Neural cell (in vitro differentiated cells): ENCODE results near the gene ADGRB2.

Source experiments
- EP300 ChIP-seq: fragments of 450-650 bp; conservative IDR thresholded peaks from 2 replicates; pipeline ENCODE4 v1.6.1; 2014; ENCODE audit warnings: antibody characterized with exemption, mild to moderate bottlenecking, moderate library complexity; ENCODE audit not compliant: poor library complexity, severe bottlenecking
- EZH2 ChIP-seq: fragments of 200-600, 300-800 bp; shearing (Covaris generic), sonication (generic); IDR thresholded peaks from 2 replicates; pipeline ENCODE4 v1.6.1; 2014; ENCODE audit warnings: antibody characterized with exemption, low read length, borderline replicate concordance, mild to moderate bottlenecking; ENCODE audit not compliant: insufficient read depth, poor library complexity, severe bottlenecking
- POLR2AphosphoS5 ChIP-seq: IDR thresholded peaks from 2 replicates; pipeline ENCODE4 v1.6.1; 2012
- RAD21 ChIP-seq: fragments of 450-650 bp; conservative IDR thresholded peaks from 2 replicates; pipeline ENCODE4 v1.6.1; 2014; ENCODE audit warnings: antibody characterized with exemption, mild to moderate bottlenecking, moderate library complexity
- SMC3 ChIP-seq: fragments of 450-650 bp; conservative IDR thresholded peaks from 2 replicates; pipeline ENCODE4 v1.6.1; 2014; ENCODE audit warnings: antibody characterized with exemption, mild to moderate bottlenecking, moderate library complexity; ENCODE audit not compliant: poor library complexity
- TAF1 ChIP-seq: IDR thresholded peaks from 2 replicates; pipeline ENCODE4 v1.6.1; 2012; ENCODE audit warnings: low read depth
- TF ChIP-seq, protein P1 (sequence below): fragments of 450-650 bp; IDR thresholded peaks from 2 replicates; pipeline ENCODE4 v1.5.1; 2014; ENCODE audit warnings: antibody characterized with exemption, mild to moderate bottlenecking, moderate library complexity; ENCODE audit not compliant: poor library complexity, severe bottlenecking
- TF ChIP-seq, protein P2 (sequence below): IDR thresholded peaks from 2 replicates; pipeline ENCODE4 v1.6.1; 2012; ENCODE audit warnings: borderline replicate concordance

- TF ChIP-seq POLR2AphosphoS5 (no peak), EP300 (no peak), SMC3 (no peak), TAF1 (no peak), RAD21 (no peak), EZH2 (no peak)
- TF ChIP-seq, protein P1, sequence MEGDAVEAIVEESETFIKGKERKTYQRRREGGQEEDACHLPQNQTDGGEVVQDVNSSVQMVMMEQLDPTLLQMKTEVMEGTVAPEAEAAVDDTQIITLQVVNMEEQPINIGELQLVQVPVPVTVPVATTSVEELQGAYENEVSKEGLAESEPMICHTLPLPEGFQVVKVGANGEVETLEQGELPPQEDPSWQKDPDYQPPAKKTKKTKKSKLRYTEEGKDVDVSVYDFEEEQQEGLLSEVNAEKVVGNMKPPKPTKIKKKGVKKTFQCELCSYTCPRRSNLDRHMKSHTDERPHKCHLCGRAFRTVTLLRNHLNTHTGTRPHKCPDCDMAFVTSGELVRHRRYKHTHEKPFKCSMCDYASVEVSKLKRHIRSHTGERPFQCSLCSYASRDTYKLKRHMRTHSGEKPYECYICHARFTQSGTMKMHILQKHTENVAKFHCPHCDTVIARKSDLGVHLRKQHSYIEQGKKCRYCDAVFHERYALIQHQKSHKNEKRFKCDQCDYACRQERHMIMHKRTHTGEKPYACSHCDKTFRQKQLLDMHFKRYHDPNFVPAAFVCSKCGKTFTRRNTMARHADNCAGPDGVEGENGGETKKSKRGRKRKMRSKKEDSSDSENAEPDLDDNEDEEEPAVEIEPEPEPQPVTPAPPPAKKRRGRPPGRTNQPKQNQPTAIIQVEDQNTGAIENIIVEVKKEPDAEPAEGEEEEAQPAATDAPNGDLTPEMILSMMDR, result no peak
- TF ChIP-seq, protein P2, sequence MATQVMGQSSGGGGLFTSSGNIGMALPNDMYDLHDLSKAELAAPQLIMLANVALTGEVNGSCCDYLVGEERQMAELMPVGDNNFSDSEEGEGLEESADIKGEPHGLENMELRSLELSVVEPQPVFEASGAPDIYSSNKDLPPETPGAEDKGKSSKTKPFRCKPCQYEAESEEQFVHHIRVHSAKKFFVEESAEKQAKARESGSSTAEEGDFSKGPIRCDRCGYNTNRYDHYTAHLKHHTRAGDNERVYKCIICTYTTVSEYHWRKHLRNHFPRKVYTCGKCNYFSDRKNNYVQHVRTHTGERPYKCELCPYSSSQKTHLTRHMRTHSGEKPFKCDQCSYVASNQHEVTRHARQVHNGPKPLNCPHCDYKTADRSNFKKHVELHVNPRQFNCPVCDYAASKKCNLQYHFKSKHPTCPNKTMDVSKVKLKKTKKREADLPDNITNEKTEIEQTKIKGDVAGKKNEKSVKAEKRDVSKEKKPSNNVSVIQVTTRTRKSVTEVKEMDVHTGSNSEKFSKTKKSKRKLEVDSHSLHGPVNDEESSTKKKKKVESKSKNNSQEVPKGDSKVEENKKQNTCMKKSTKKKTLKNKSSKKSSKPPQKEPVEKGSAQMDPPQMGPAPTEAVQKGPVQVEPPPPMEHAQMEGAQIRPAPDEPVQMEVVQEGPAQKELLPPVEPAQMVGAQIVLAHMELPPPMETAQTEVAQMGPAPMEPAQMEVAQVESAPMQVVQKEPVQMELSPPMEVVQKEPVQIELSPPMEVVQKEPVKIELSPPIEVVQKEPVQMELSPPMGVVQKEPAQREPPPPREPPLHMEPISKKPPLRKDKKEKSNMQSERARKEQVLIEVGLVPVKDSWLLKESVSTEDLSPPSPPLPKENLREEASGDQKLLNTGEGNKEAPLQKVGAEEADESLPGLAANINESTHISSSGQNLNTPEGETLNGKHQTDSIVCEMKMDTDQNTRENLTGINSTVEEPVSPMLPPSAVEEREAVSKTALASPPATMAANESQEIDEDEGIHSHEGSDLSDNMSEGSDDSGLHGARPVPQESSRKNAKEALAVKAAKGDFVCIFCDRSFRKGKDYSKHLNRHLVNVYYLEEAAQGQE, result no peak
These were observed 51.5 kb downstream of the ADGRB2 start for GRCh38 chr1:31712630-31713029.
